Caco-2 (cell line): ENCODE results near the gene TRAK1. TPM values are rescaled to one million over a fixed set of nuclear protein-coding genes. Genes with fewer than 3 reads are reported as not detected.
A peak's percentile ranks its signal among the peaks of the same experiment; 100 is the strongest.

Experiments used
- BruUV-seq: library from RNA; stranded (reverse); fragments of 400-500 nt; replicated peaks from 2 replicates; lab custom pipeline; 2021; lab: Mats Ljungman, UMichigan
- CTCF ChIA-PET: fragments of 300-600 bp; sonication (Branson Sonifier 250); formaldehyde crosslinking; loops from one replicate; lab custom pipeline; 2022; ENCODE audit warnings: antibody characterized with exemption; lab: Charles Lee
- POLR2A ChIA-PET: fragments of 300-600 bp; sonication (Branson Sonifier 250); formaldehyde crosslinking; loops from one replicate; lab custom pipeline; 2022; ENCODE audit warnings: antibody characterized with exemption; lab: Charles Lee
- DNase-seq, 2 experiments: peaks; one replicate each; pipeline versions ENCODE4 v3.0.0 to v3.0.0-alpha.2; 2020 to 2022
- H3K27me3 ChIP-seq: replicated peaks from 2 replicates; pipeline ENCODE4 v1.6.0; 2011; ENCODE audit warnings: low read length; ENCODE audit not compliant: control insufficient read depth, insufficient read depth
- H3K36me3 ChIP-seq: 2 replicates; pipeline ENCODE4 v1.5.1; 2011; ENCODE audit warnings: low read length; ENCODE audit not compliant: control insufficient read depth, insufficient read depth
- H3K4me1 ChIP-seq: fragments of 250-450 bp; sonication (Bioruptor Pico); 2 replicates; pipeline ENCODE4 v1.5.1; 2020; ENCODE audit warnings: mild to moderate bottlenecking
- H3K4me3 ChIP-seq: 2 replicates; pipeline ENCODE4 v1.5.1; 2011; ENCODE audit warnings: low read depth, mild to moderate bottlenecking, control low read depth, low read length
- H3K9me3 ChIP-seq: fragments of 250-450 bp; sonication (Bioruptor Pico); 2 replicates; pipeline ENCODE4 v1.5.1; 2020; ENCODE audit warnings: mild to moderate bottlenecking, moderate library complexity
- H3K27ac Mint-ChIP-seq: one replicate; pipeline ENCODE4 v1.8.0; 2022; ENCODE audit warnings: mixed read lengths; ENCODE audit not compliant: unreplicated experiment
- H3K27me3 Mint-ChIP-seq: one replicate; pipeline ENCODE4 v1.8.0; 2022; ENCODE audit warnings: mixed read lengths; ENCODE audit not compliant: insufficient read depth, unreplicated experiment
- H3K36me3 Mint-ChIP-seq: one replicate; pipeline ENCODE4 v1.8.0; 2022; ENCODE audit warnings: mild to moderate bottlenecking, mixed read lengths; ENCODE audit not compliant: insufficient read depth, unreplicated experiment
- H3K4me1 Mint-ChIP-seq: one replicate; pipeline ENCODE4 v1.8.0; 2022; ENCODE audit warnings: low read depth, mixed read lengths; ENCODE audit not compliant: unreplicated experiment
- H3K4me3 Mint-ChIP-seq: one replicate; pipeline ENCODE4 v1.8.0; 2022; ENCODE audit warnings: mild to moderate bottlenecking, moderate library complexity, mixed read lengths; ENCODE audit not compliant: unreplicated experiment
- H3K9me3 Mint-ChIP-seq: one replicate; pipeline ENCODE4 v1.8.0; 2022; ENCODE audit warnings: mixed read lengths; ENCODE audit not compliant: unreplicated experiment
- intact Hi-C: fragments of 100-400 bp; cut with micrococcal nuclease; formaldehyde crosslinking; loops from one replicate; pipeline ENCODE4 v1.10.0; 2022; ENCODE audit not compliant: unreplicated experiment
- total RNA-seq: library from RNA; stranded (reverse); gene quantifications from 2 replicates; pipeline ENCODE4 v1.2.3, GENCODE V29; 2022
- TF ChIP-seq, protein P1 (sequence below), 2 experiments: fragments of 200-600 bp in 1 of 2; IDR thresholded peaks; 1 replicate in 1 of 2; 2 replicates in 1 of 2; pipeline versions ENCODE4 v1.5.1 to v1.8.0; 2011 to 2022; ENCODE audit warnings: antibody characterized with exemption in 1 of 2, control low read depth in 1 of 2, inconsistent platforms in 1 of 2, low read depth in 1 of 2, low read length in 1 of 2, mild to moderate bottlenecking in 1 of 2, moderate library complexity in 1 of 2; ENCODE audit not compliant: insufficient read depth in 1 of 2, severe bottlenecking in 1 of 2, unreplicated experiment in 1 of 2

The TRAK1 gene
- total RNA-seq, 1 experiment from 2014 or later, result 33.3 TPM

DNA sequence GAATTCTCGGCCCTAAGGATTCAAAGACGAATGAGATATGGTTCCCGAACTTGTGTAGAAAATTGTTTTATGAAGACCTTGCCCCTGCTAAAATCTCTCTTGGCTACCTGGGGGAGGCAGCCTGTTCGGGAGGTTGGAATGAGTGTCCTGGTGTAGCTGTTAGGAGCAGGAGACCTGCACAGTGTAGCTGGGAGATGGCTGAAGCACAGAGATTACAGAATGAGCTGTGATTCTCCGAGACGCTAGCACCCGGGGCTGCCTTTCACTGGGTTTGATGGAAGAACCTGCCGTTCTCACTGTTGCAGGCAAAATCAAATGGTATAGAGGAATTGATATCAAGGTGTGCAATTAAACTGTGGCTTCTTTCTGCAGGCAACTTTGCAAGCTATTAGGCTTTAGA lies 68.0 kb downstream of the TRAK1 start:
- Mint-ChIP-seq H3K4me1 (peaks cover 17% of the 10 kb centered on the region), H3K27me3 (no peaks in the 10 kb centered on the region), H3K4me3 (peak overlapping the region; percentile 80), H3K27ac (peak overlapping the region; percentile 75), H3K36me3 (peaks cover 5% of the 10 kb centered on the region), H3K9me3 (no peaks in the 10 kb centered on the region)
- Histone ChIP-seq H3K27me3 (no peaks in the 10 kb centered on the region), H3K9me3 (no peaks in the 10 kb centered on the region), H3K4me3 (peak overlapping the region; percentile 42), H3K4me1 (peaks cover 17% of the 10 kb centered on the region), H3K36me3 (no peaks in the 10 kb centered on the region)
- intact Hi-C loops, result loop anchor here (1.0 to 2.0 kb wide), 2 partner anchors 9 to 28 kb away; no protein-coding TSS in a partner anchor
- POLR2A ChIA-PET, result interaction anchor here (0.7 to 1.7 kb wide), 3 partner anchors 10 to 32 kb away, joined by 3 to 8 read pairs (median 7); no protein-coding TSS in a partner anchor
- TF ChIP-seq, protein P1, sequence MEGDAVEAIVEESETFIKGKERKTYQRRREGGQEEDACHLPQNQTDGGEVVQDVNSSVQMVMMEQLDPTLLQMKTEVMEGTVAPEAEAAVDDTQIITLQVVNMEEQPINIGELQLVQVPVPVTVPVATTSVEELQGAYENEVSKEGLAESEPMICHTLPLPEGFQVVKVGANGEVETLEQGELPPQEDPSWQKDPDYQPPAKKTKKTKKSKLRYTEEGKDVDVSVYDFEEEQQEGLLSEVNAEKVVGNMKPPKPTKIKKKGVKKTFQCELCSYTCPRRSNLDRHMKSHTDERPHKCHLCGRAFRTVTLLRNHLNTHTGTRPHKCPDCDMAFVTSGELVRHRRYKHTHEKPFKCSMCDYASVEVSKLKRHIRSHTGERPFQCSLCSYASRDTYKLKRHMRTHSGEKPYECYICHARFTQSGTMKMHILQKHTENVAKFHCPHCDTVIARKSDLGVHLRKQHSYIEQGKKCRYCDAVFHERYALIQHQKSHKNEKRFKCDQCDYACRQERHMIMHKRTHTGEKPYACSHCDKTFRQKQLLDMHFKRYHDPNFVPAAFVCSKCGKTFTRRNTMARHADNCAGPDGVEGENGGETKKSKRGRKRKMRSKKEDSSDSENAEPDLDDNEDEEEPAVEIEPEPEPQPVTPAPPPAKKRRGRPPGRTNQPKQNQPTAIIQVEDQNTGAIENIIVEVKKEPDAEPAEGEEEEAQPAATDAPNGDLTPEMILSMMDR (IDR thresholded peaks at IDR 0.05; ENCODE audit: insufficient read depth in 1 of 2, low read depth in 1 of 2, low read length in 1 of 2, severe bottlenecking in 1 of 2, unreplicated experiment in 1 of 2), result no peak
- DNase-seq, result no peak
- BruUV-seq, result TSS peak; percentile 98
- CTCF ChIA-PET, result interaction anchor here (0.8 to 1.2 kb wide), 4 partner anchors 29 to 42 kb away, joined by 3 to 10 read pairs (median 4); no protein-coding TSS in a partner anchor

DNA sequence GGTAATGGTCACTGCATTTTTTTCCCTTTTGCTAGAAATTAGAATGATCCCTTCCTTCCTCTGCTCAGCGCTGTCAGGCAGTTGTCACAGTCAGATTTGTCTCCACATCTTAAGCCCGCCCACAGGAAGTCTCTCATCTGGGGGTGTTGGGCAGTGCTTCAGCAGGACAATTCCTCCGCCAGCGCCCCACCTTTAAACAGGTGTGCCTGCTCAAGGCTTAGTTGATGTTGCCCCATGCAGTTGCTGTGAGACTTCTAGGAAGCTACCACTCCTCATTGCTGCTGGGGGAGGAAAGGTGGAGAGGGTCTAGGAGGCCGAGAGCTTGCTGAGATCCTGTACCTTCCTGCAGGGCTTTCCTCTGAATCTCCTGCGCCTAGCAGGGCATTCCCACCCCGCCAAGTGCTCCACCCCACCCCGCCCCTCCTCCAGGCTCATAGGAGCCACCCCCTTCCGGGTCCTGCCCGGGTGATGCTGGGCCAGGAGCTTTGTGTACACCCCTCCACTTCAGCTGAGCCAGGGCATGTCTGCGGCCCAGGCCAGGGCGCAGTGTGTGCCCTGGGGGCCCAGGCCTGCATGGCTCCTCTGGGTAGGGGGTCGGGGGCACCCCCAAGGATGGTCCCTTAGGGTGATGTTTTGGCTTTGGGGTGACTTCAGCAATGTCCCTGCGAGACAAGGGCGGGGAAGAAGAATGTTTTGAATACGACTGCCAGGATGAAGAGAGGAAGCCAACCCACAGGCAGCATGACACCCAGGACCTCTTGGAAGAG lies 68.7 kb downstream of the TRAK1 start:
- no peaks in the 10 kb centered on the region for H3K9me3 ChIP-seq
- peaks cover 24% of the 10 kb centered on the region for H3K4me1 ChIP-seq
- peak overlapping the region; percentile 42 for H3K4me3 ChIP-seq
- H3K9me3 Mint-ChIP-seq, result no peaks in the 10 kb centered on the region
- peaks cover 5% of the 10 kb centered on the region for H3K36me3 Mint-ChIP-seq
- TF ChIP-seq, protein P1 (IDR thresholded peaks at IDR 0.05; ENCODE audit: insufficient read depth in 1 of 2, low read depth in 1 of 2, low read length in 1 of 2, severe bottlenecking in 1 of 2, unreplicated experiment in 1 of 2), result no peak
- peak overlapping the region; percentile 80 for H3K4me3 Mint-ChIP-seq
- no peaks in the 10 kb centered on the region for H3K36me3 ChIP-seq
- peak overlapping the region; percentile 75 for H3K27ac Mint-ChIP-seq
- peak; percentile 87 to 94 for DNase-seq
- H3K27me3 ChIP-seq, result no peaks in the 10 kb centered on the region
- H3K4me1 Mint-ChIP-seq, result peaks cover 17% of the 10 kb centered on the region
- CTCF ChIA-PET, result interaction anchor here (0.8 to 1.8 kb wide), 5 partner anchors 30 to 42 kb away, joined by 3 to 11 read pairs (median 5); no protein-coding TSS in a partner anchor
- no peaks in the 10 kb centered on the region for H3K27me3 Mint-ChIP-seq
- no TSS peak for BruUV-seq
- POLR2A ChIA-PET, result interaction anchor here (0.7 to 1.7 kb wide), 3 partner anchors 10 to 31 kb away, joined by 3 to 8 read pairs (median 7); no protein-coding TSS in a partner anchor
- intact Hi-C loops, result loop anchor here (1.0 to 2.0 kb wide), 3 partner anchors 10 to 29 kb away; no protein-coding TSS in a partner anchor
